Stimulated activated CD4-positive, alpha-beta T cell treated with anti-CD3 and anti-CD28 coated beads, Interleukin-15, amount 100 ng/mL, for 48 hours (primary cell): ENCODE data around the gene PRB4.
"Not testable (repeated sequence)": the region's sequence is repeated elsewhere in the genome, so short reads cannot be mapped to it uniquely, and the experiment has no call there.

Experiments used
- DNase-seq, 2 donors: peaks; one replicate each; pipeline ENCODE4 v3.0.0-alpha.2; 2020; ENCODE audit warnings: low read depth in 2 of 2

PRB4 gene

DNA sequence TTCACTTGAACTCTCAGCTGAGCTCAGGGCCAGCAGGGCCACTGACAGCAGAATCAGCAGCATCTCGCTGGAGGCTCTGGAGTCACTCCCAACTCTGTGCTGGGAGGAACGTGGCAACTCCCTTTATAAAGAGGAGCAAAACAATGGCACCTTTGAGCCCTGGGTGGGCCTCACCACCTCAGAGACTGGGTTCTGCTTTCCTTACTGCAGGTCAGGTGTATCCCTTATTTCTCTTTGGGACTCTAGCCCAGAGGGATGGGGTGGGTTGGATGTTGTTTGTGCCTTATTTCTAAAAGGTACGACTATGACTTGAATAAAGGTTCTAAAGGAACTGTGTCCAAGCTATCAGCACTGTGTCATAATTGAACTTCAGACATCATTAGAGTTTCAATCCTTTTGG is at the start of gene PRB4:
TSS of gene PRB4 (minus strand) at position 101 of the 400 bp plus-strand sequence. CDS start at position 63, 38 bp downstream.
- no peak for DNase-seq

DNA sequence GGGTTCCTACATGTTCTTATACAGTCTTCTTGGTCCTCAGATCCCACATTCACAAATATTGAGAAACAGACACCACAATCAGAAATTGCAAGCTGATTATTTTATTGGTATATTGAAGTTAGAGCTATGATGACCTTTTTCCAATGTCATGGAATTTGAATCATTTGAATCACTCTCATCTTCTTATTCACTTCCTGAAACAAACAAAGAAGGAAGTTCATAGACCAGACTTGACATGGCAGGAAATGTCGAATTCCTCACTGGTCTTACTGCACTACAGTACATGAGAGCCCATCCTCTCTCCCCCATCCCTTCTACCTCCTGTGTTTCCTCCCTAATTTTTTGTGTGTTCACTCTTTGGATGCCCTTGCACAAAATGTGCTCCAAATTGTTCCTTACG is 41.5 kb upstream of the PRB4 start:
- not testable (repeated sequence) for DNase-seq

DNA sequence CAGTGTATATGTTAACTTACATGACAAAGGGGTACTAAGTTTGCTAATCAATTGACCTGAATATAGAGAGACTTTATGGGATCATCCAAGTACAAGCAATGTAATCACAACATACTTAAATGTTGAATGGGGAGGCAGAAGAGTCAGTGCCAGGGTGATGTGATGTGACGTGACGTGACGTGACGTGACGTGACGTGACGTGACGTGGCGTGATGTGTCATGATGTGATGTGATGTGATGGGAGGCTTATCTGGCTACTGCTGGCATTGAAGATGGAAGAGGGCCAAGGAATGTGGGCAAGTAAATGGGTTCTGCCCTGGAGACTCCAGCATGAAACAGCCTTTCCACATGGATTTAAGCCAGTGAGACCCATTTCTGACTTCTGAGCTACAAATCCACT is 38.2 kb upstream of the PRB4 start:
- DNase-seq, result no peak

DNA sequence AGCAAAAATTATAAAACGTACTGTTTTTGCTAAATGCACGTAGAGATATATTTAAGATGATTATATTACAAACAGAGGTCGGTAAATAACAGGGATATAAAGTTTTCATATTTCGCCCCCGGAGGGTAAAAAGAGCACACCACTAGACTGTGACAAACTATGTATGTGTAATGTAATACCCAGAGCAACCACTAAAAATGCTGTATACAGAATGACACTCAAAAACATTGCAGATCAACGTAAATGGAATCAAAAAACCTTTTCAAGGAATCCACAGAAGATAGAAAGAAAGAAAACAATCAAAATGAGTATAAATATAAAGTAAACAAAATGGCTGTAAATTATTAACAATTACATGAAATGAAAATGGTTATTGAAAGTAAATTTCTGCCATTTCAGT is 37.6 kb upstream of the PRB4 start:
- DNase-seq, result no peak

DNA sequence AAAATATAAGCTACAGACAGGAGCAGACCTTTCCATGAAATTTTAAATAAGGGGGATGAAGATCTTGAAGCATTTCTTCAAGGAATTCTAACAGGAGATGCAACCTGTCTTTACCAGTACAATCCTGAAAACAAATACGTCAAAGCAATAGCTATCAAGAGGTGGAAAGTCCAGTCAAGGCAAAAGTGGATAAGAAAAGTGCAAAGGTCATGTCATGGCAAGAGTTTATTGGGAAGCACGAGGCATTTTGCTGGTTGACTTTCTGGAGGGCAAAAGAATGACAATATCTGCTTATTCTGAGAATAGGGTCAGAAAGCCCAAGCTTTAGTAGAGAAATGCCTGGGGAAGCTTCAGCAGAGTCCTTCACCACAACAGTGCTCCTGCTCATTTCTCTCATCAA is 34.3 kb upstream of the PRB4 start:
- DNase-seq, result no peak

DNA sequence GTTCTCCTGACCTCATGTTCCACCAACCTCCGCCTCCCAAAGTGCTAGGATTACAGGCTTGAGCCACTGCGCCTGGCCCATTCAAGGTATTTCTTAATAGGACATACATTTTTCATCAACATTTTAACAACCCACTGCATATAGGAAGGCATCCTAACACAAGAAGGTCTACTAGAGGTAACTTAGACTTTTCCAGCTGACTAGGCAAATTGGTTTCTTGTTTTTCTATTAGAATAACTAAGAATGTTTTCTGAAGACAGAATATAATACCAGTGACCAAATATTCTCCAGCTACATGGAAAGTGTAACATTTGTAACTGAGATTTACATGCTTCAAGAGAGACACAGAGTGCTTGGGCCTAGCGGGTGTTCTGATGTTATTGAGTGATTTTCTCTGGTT is 14.2 kb upstream of the PRB4 start:
- DNase-seq, result no peak

DNA sequence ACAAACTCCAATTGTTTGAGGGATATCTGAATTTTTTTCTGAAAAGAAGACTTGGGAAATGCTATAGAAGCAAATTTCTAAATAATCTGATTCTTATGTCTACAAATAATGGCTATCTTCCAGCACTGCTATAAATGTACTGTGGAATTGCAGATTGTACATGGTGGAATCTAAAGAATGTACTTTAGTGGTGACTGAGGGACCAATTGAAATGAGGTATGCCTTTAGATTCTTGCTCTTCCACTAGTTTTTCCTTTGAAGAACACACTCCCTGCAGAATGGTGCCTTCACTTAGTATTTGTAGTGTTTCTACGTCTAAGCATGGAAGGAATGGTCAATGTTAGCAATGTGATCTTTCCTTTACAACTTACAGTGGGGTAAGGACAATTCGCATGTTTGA is 11.7 kb upstream of the PRB4 start:
- DNase-seq, result no peak

DNA sequence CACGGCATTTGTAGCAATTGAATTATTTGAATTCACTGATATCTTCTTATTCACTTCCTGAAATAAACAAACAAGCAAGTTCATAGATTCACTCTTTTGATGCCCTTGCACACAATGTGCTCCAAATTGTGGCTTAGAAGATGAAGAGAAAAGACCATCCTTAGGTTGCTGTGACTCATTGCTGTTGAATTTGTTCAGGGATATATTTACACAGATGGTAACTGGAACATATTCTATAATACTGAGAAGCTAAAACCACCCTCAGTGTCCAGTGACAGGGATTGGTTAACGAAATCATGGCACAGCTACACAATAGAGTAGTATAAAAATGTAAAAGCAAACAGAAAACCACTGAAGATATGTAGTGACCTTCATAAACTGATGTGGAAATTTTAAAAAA is 3.1 kb downstream of the PRB4 start:
- DNase-seq, result no peak

DNA sequence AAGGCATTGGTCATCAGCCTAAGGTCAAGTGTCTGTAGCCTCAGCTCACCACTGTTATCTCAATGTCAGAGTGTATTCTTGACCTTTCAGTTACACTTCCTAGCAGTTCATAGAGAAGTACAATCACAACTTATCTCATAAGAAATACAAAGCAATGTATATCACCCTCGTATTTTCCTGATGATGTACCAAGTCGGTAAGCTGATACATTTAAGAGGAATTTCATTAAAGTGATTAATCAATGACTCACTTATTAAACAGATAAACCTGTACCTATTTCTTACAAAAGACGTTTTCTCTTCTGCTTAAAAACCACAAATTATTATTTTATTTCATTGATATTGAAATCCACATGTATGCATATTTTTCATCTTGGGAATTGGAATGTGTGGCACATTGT is 36.8 kb downstream of the PRB4 start:
- no peak for DNase-seq

DNA sequence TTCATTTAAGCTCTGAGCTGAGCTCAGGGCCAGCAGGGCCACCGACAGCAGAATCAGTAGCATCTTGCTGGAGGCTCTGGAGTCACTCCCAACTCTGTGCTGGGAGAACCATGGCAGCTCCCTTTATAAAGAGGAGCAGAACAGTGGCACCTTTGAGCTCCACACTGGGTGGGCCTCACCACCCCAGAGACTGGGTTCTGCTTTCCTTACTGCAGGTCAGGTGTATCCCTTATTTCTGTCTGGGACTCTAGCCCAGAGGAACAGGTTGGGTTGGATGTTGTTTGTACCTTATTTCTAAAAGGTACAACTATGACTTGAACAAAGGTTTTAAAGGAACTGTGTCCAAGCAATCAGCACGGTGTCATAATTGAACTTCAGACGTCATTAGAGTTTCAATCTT is 40.6 kb downstream of the PRB4 start, which contains the start of gene PRB3:
TSS of gene PRB3 (minus strand) at position 101 of the 400 bp plus-strand sequence. CDS start at position 63, 38 bp downstream.
- no peak for DNase-seq

DNA sequence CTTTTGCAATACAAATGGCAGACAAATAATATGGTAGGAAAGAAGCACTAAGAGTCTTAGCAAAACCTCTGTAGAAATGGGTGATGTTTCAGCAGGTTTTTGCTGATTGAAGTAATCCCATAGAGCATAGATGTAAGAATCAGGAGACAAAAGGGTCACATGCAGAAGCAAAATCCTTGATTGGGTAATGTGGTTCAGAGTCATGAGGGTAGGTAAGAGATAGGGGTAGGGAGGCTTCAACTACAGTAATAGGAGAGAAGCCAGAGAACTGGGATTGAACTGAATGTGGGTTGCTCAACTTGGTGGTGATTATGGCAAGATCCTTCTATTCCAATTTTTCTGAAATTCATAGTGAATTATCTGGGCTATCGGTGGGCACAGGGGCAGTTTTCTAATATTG is 45.7 kb downstream of the PRB4 start:
- no peak for DNase-seq
